CD14-positive monocyte (primary cell): ENCODE measurements around the gene RLF. TPM values are rescaled to one million over a fixed set of nuclear protein-coding genes. Genes with fewer than 3 reads are reported as not detected.
A peak's percentile ranks its signal among the peaks of the same experiment; 100 is the strongest.

Experiments used
- DNase-seq, 3 donors: peaks; one replicate each; pipeline ENCODE4 v3.0.0-alpha.2; 2011 to 2022
- H2AFZ ChIP-seq: 2 replicates; pipeline ENCODE4 v1.6.0; 2012; ENCODE audit warnings: mild to moderate bottlenecking, low read depth, low read length, inconsistent platforms; ENCODE audit not compliant: insufficient read depth, poor library complexity, severe bottlenecking
- H3K27ac ChIP-seq, 2 donors: 1 replicate in 1 of 2; 2 replicates in 1 of 2; pipeline ENCODE4 v1.5.1; 2012 to 2013; ENCODE audit warnings: low read length in 2 of 2, control low read depth in 1 of 2, inconsistent platforms in 1 of 2, low read depth in 1 of 2, mild to moderate bottlenecking in 1 of 2
- H3K27me3 ChIP-seq, 2 donors: one replicate each; pipeline versions ENCODE4 v1.6.0 to v1.6.1; 2011 to 2013; ENCODE audit warnings: low read length in 2 of 2; ENCODE audit not compliant: control insufficient read depth in 2 of 2, insufficient read depth in 2 of 2
- H3K36me3 ChIP-seq, 2 donors: replicated peaks in 1 of 2; 1 replicate in 1 of 2; 2 replicates in 1 of 2; pipeline versions ENCODE4 v1.5.1 to v1.6.1; 2012 to 2013; ENCODE audit warnings: low read length in 2 of 2, control low read depth in 1 of 2, inconsistent platforms in 1 of 2, mild to moderate bottlenecking in 1 of 2; ENCODE audit not compliant: insufficient read depth in 2 of 2, control insufficient read depth in 1 of 2
- H3K4me1 ChIP-seq, 2 donors: 1 replicate in 1 of 2; 2 replicates in 1 of 2; pipeline versions ENCODE4 v1.5.1 to v1.6.1; 2012 to 2013; ENCODE audit warnings: low read length in 2 of 2, control low read depth in 1 of 2, inconsistent platforms in 1 of 2, mild to moderate bottlenecking in 1 of 2, moderate library complexity in 1 of 2; ENCODE audit not compliant: insufficient read depth in 2 of 2, control insufficient read depth in 1 of 2
- H3K4me2 ChIP-seq: replicated peaks from 2 replicates; pipeline ENCODE3; 2012; ENCODE audit warnings: low read length, moderate library complexity, mild to moderate bottlenecking; ENCODE audit not compliant: poor library complexity, severe bottlenecking; ENCODE audit errors: extremely low read depth
- H3K4me3 ChIP-seq, 3 experiments: fragments of 200-600 bp in 1 of 3; sonication (generic) in 1 of 3; replicated peaks in 1 of 3; 1 replicate in 2 of 3; 2 replicates in 1 of 3; pipeline ENCODE4 v1.5.1; 2011 to 2013; ENCODE audit warnings: low read length in 3 of 3, mild to moderate bottlenecking in 3 of 3, control low read depth in 2 of 3, low read depth in 2 of 3, inconsistent platforms in 1 of 3, moderate library complexity in 1 of 3
- H3K79me2 ChIP-seq: 2 replicates; pipeline ENCODE4 v1.6.0; 2012; ENCODE audit warnings: mild to moderate bottlenecking, control low read depth, inconsistent platforms, low read length, moderate library complexity; ENCODE audit not compliant: insufficient read depth
- H3K9ac ChIP-seq: 2 replicates; pipeline ENCODE4 v1.6.0; 2017; ENCODE audit warnings: low read length, mild to moderate bottlenecking; ENCODE audit not compliant: insufficient read depth, poor library complexity, severe bottlenecking
- H3K9me3 ChIP-seq, 2 donors: replicated peaks in 1 of 2; 1 replicate in 1 of 2; 2 replicates in 1 of 2; pipeline versions ENCODE4 v1.5.1 to v1.6.1; 2012 to 2013; ENCODE audit warnings: low read length in 2 of 2, control low read depth in 1 of 2; ENCODE audit not compliant: control insufficient read depth in 1 of 2, insufficient read depth in 1 of 2
- H4K20me1 ChIP-seq: 2 replicates; pipeline ENCODE4 v1.6.0; 2012; ENCODE audit warnings: mild to moderate bottlenecking, low read length, control low read depth, moderate library complexity; ENCODE audit not compliant: insufficient read depth
- H3K27ac Mint-ChIP-seq, 7 donors: one replicate each; pipeline ENCODE4 v1.8.0; 2020; ENCODE audit warnings: mild to moderate bottlenecking in 7 of 7, mixed read lengths in 7 of 7, moderate library complexity in 6 of 7, inconsistent platforms in 2 of 7
- H3K27me3 Mint-ChIP-seq, 3 donors: one replicate each; pipeline ENCODE4 v1.8.0; 2021 to 2022; ENCODE audit warnings: low read depth in 3 of 3, mild to moderate bottlenecking in 3 of 3, mixed read lengths in 3 of 3, moderate library complexity in 3 of 3, inconsistent platforms in 1 of 3
- H3K36me3 Mint-ChIP-seq, 2 donors: one replicate each; pipeline ENCODE4 v1.8.0; 2020; ENCODE audit warnings: mixed read lengths in 2 of 2, inconsistent platforms in 1 of 2, mild to moderate bottlenecking in 1 of 2
- H3K4me1 Mint-ChIP-seq: one replicate; pipeline ENCODE4 v1.8.0; 2020; ENCODE audit warnings: mild to moderate bottlenecking, mixed read lengths
- H3K4me3 Mint-ChIP-seq, 2 donors: one replicate each; pipeline ENCODE4 v1.8.0; 2020; ENCODE audit warnings: mild to moderate bottlenecking in 2 of 2, mixed read lengths in 2 of 2, moderate library complexity in 1 of 2
- H3K9me3 Mint-ChIP-seq, 7 donors: one replicate each; pipeline ENCODE4 v1.8.0; 2020 to 2022; ENCODE audit warnings: mixed read lengths in 7 of 7, mild to moderate bottlenecking in 6 of 7, moderate library complexity in 6 of 7, inconsistent platforms in 2 of 7
- CTCF ChIP-seq: fragments of 200-600 bp; IDR thresholded peaks from one replicate; pipeline ENCODE4 v1.8.0; 2022; ENCODE audit warnings: antibody characterized with exemption, mild to moderate bottlenecking
- WGBS: methylation state at CpG from one replicate; pipeline ENCODE4 v1.1.5; 2013; ENCODE audit warnings: missing lambda C conversion rate; ENCODE audit not compliant: insufficient coverage; 5-methylcytosine and 5-hydroxymethylcytosine counted together
- intact Hi-C, 2 donors: fragments of 100-400 bp; cut with micrococcal nuclease; formaldehyde crosslinking; loops; one replicate each; pipeline versions ENCODE4 v1.15.0 to v1.15.1; 2023
- polyA plus RNA-seq, 3 donors: library from polyadenylated mRNA; depleted of rRNA in 1 of 3; unstranded in 2 of 3; stranded (reverse) in 1 of 3; fragments of 300-500 nt in 2 of 3; fragments of >200 nt in 1 of 3; fragmentation: Illumina TruSeq in 2 of 3; gene quantifications; 1 replicate in 2 of 3; 2 replicates in 1 of 3; pipeline ENCODE4 v1.2.3, GENCODE V29; 2012 to 2021

RLF gene
- polyA plus RNA-seq, 3 donors = 3.0 to 9.2 (median 6.2) TPM

- no peak for DNase-seq
- Histone ChIP-seq H3K4me2 (no peak overlapping the region), H3K79me2 (peaks cover 36% of the 10 kb centered on the region), H3K4me3 (no peak overlapping the region), H3K27me3 (no peaks in the 10 kb centered on the region), H3K9ac (no peak overlapping the region), H3K4me1 (no peaks in the 10 kb centered on the region), H3K27ac (no peak overlapping the region), H3K36me3 (peaks cover 84 to 98% of the 10 kb centered on the region in 2 donors), H2AFZ (no peak overlapping the region), H3K9me3 (no peaks in the 10 kb centered on the region), H4K20me1 (peaks cover 21% of the 10 kb centered on the region)
- WGBS = 80% methylated on average over 1 of the region's 6 CpGs
- peaks cover 64 to 83% of the 10 kb centered on the region in 2 donors for H3K36me3 Mint-ChIP-seq
- no peak overlapping the region for H3K4me3 Mint-ChIP-seq
- H3K9me3 Mint-ChIP-seq = no peaks in the 10 kb centered on the region
- no peaks in the 10 kb centered on the region for H3K4me1 Mint-ChIP-seq
- H3K27me3 Mint-ChIP-seq = no peaks in the 10 kb centered on the region
- intact Hi-C loops = loop anchor here in 1 of 2 donors (5.0 kb wide), 1 partner anchor 45 kb away; no protein-coding TSS in a partner anchor
- H3K27ac Mint-ChIP-seq = peak overlapping the region in 1 of 7 donors; percentile 79
- no peak for TF ChIP-seq CTCF
These were observed 105.8 kb downstream of the RLF start for GRCh38 chr1:40266786-40267535.

GRCh38 chr1:40267767-40268187 is 106.6 kb downstream of the RLF start:
- H3K4me3 ChIP-seq = no peak overlapping the region
- H3K9ac ChIP-seq = no peak overlapping the region
- H3K79me2 ChIP-seq = peaks cover 33% of the 10 kb centered on the region
- no peak for TF ChIP-seq CTCF
- Mint-ChIP-seq H3K36me3 (peaks cover 65 to 83% of the 10 kb centered on the region in 2 donors), H3K4me1 (no peaks in the 10 kb centered on the region), H3K4me3 (no peak overlapping the region), H3K9me3 (no peaks in the 10 kb centered on the region), H3K27ac (no peak overlapping the region), H3K27me3 (no peaks in the 10 kb centered on the region)
- H2AFZ ChIP-seq = no peak overlapping the region
- WGBS = no CpG with 5 or more reads among the region's 2 CpGs
- H3K4me2 ChIP-seq = no peak overlapping the region
- no peaks in the 10 kb centered on the region for H3K4me1 ChIP-seq
- DNase-seq = no peak
- peaks cover 84 to 98% of the 10 kb centered on the region in 2 donors for H3K36me3 ChIP-seq
- H3K27ac ChIP-seq = no peak overlapping the region
- H3K27me3 ChIP-seq = no peaks in the 10 kb centered on the region
- no peaks in the 10 kb centered on the region for H3K9me3 ChIP-seq
- intact Hi-C loops = loop anchor here in 1 of 2 donors (5.0 kb wide), 1 partner anchor 45 kb away; no protein-coding TSS in a partner anchor
- H4K20me1 ChIP-seq = peaks cover 21% of the 10 kb centered on the region
